ENCODE results near the gene MFSD12. TPM values are rescaled to one million over a fixed set of nuclear protein-coding genes. Genes with fewer than 3 reads are reported as not detected.

MFSD12 gene
- polyA plus RNA-seq, 1 experiment, result 23.7 TPM

- DNase-seq (ENCODE audit: low read depth, low spot score), result peak; percentile 75
- Histone ChIP-seq H3K4me3 (ENCODE audit: low read depth, low read length) (peak overlapping the region; percentile 80), H3K27me3 (ENCODE audit: control insufficient read depth, insufficient read depth, low read length) (no peaks in the 10 kb centered on the region), H3K9me3 (ENCODE audit: control insufficient read depth, insufficient read depth, low read length) (no peaks in the 10 kb centered on the region; the same call in 1 of the 2 replicates), H3K27ac (ENCODE audit: low read depth, low read length) (no peak overlapping the region)
- POLR2A ChIA-PET, result interaction anchor here (0.5 kb wide), 2 partner anchors 236 to 1914 kb away, joined by 3 read pairs; no protein-coding TSS in a partner anchor
- CTCF ChIA-PET, result no interaction called here
- TF ChIP-seq CTCF (IDR thresholded peaks at IDR 0.05; ENCODE audit: low read depth, low read length), result no peak
Measured at GRCh38 chr19:3573858-3574637, 16.7 kb upstream of the MFSD12 start.

GRCh38 chr19:3573162-3573857, 15.9 kb upstream of the MFSD12 start:
- Histone ChIP-seq H3K27ac (ENCODE audit: low read depth, low read length) (peak overlapping the region; percentile 61), H3K9me3 (ENCODE audit: control insufficient read depth, insufficient read depth, low read length) (no peaks in the 10 kb centered on the region; the same call in 1 of the 2 replicates), H3K4me3 (ENCODE audit: low read depth, low read length) (peak overlapping the region; percentile 80), H3K27me3 (ENCODE audit: control insufficient read depth, insufficient read depth, low read length) (no peaks in the 10 kb centered on the region)
- ChIA-PET POLR2A (no interaction called here), CTCF (no interaction called here)
- TF ChIP-seq CTCF (IDR thresholded peaks at IDR 0.05; ENCODE audit: low read depth, low read length), result no peak
- no peak for DNase-seq (ENCODE audit: low read depth, low spot score)

GRCh38 chr19:3572855-3573161, 15.4 kb upstream of the MFSD12 start, which contains the start of gene HMG20B:
Gene HMG20B, plus strand, starts transcription at chr19:3572944. Its CDS starts 366 bp downstream, at chr19:3573310.
- H3K9me3 ChIP-seq (ENCODE audit: control insufficient read depth, insufficient read depth, low read length), result no peaks in the 10 kb centered on the region; the same call in 1 of the 2 replicates
- no peak for DNase-seq (ENCODE audit: low read depth, low spot score)
- CTCF ChIA-PET, result no interaction called here
- peak within 1 kb of the TSS; percentile 61 for H3K27ac ChIP-seq (ENCODE audit: low read depth, low read length)
- no peaks in the 10 kb centered on the region for H3K27me3 ChIP-seq (ENCODE audit: control insufficient read depth, insufficient read depth, low read length)
- no peak for TF ChIP-seq CTCF (IDR thresholded peaks at IDR 0.05; ENCODE audit: low read depth, low read length)
- H3K4me3 ChIP-seq (ENCODE audit: low read depth, low read length), result peak within 1 kb of the TSS; percentile 80
- POLR2A ChIA-PET, result no interaction called here

- DNase-seq (ENCODE audit: low read depth, low spot score), result peak; percentile 99
- no peaks in the 10 kb centered on the region for H3K27me3 ChIP-seq (ENCODE audit: control insufficient read depth, insufficient read depth, low read length)
- no peaks in the 10 kb centered on the region; the same call in 1 of the 2 replicates for H3K9me3 ChIP-seq (ENCODE audit: control insufficient read depth, insufficient read depth, low read length)
- ChIA-PET POLR2A (no interaction called here), CTCF (no interaction called here)
- peak overlapping the region; percentile 68 for H3K4me3 ChIP-seq (ENCODE audit: low read depth, low read length)
- TF ChIP-seq CTCF (IDR thresholded peaks at IDR 0.05; ENCODE audit: low read depth, low read length), result no peak
- H3K27ac ChIP-seq (ENCODE audit: low read depth, low read length), result peak overlapping the region; percentile 21
Measured at GRCh38 chr19:3572132-3572854, 14.9 kb upstream of the MFSD12 start.

Measured in AG04450 (cell line).